Smooth muscle cell (in vitro differentiated cells): ENCODE data around the gene CORO2B. TPM values are rescaled to one million over a fixed set of nuclear protein-coding genes. Genes with fewer than 3 reads are reported as not detected.

ENCODE experiments used
- DNase-seq: peaks from one replicate; lab custom pipeline; 2025; ENCODE audit not compliant: unreplicated experiment; lab: John Stamatoyannopoulos, UW
- H2AFZ ChIP-seq: fragments of 200-600 bp; sonication (generic); 2 replicates; pipeline ENCODE4 v1.6.0; 2016; ENCODE audit warnings: antibody characterized with exemption, low read depth, mild to moderate bottlenecking
- H3F3A ChIP-seq: fragments of 200-600 bp; sonication (generic); 2 replicates; pipeline ENCODE4 v1.6.0; 2017; ENCODE audit warnings: antibody characterized with exemption, low read depth
- H3K27ac ChIP-seq: fragments of 200-600 bp; sonication (generic); 2 replicates; pipeline ENCODE4 v1.5.1; 2016; ENCODE audit warnings: low read depth, mild to moderate bottlenecking
- H3K27me3 ChIP-seq: fragments of 200-600 bp; sonication (generic); 2 replicates; pipeline ENCODE4 v1.6.1; 2016; ENCODE audit warnings: low read depth, mild to moderate bottlenecking
- H3K36me3 ChIP-seq: fragments of 200-600 bp; sonication (generic); 2 replicates; pipeline ENCODE4 v1.5.1; 2016; ENCODE audit warnings: low read depth
- H3K4me1 ChIP-seq: fragments of 200-600 bp; sonication (generic); 2 replicates; pipeline ENCODE4 v1.5.1; 2016; ENCODE audit warnings: low read depth
- H3K4me2 ChIP-seq: fragments of 200-600 bp; sonication (generic); 2 replicates; pipeline ENCODE4 v1.6.0; 2016; ENCODE audit warnings: mild to moderate bottlenecking
- H3K4me3 ChIP-seq: fragments of 200-600 bp; sonication (generic); 2 replicates; pipeline ENCODE4 v1.5.1; 2016; ENCODE audit warnings: mild to moderate bottlenecking
- H3K79me2 ChIP-seq: fragments of 200-600 bp; sonication (generic); 2 replicates; pipeline ENCODE4 v1.6.0; 2016; ENCODE audit warnings: low read depth, mild to moderate bottlenecking
- H3K9ac ChIP-seq: fragments of 200-600 bp; sonication (generic); 2 replicates; pipeline ENCODE4 v1.6.0; 2016; ENCODE audit warnings: low read depth
- H3K9me3 ChIP-seq: fragments of 200-600 bp; sonication (generic); replicated peaks from 2 replicates; pipeline ENCODE4 v1.5.1; 2016; ENCODE audit warnings: low read depth
- H4K20me1 ChIP-seq: fragments of 200-600 bp; sonication (generic); 2 replicates; pipeline ENCODE4 v1.6.0; 2016; ENCODE audit warnings: low read depth
- WGBS: methylation state at CpG from one replicate; pipeline ENCODE4 v1.1.7; 2016; ENCODE audit warnings: low lambda C conversion rate; 5-methylcytosine and 5-hydroxymethylcytosine counted together
- polyA plus RNA-seq: library from polyadenylated mRNA; unstranded; fragments of >200 nt; fragmentation: Nextera tagmentation; extraction: Ambion mirVana; gene quantifications from 2 replicates; pipeline ENCODE4 v1.2.1, GENCODE V29; 2016
- total RNA-seq: library from RNA; depleted of rRNA; stranded (reverse); fragments of >200 nt; gene quantifications from 2 replicates; pipeline ENCODE4 v1.2.3, GENCODE V29; 2014
- TF ChIP-seq, protein P1 (sequence below): fragments of 200-600 bp; sonication (generic); IDR thresholded peaks from 2 replicates; pipeline ENCODE4 v1.5.1; 2017; ENCODE audit warnings: borderline replicate concordance, mild to moderate bottlenecking, antibody characterized with exemption; ENCODE audit not compliant: insufficient read depth, poor library complexity, severe bottlenecking

The CORO2B gene
- total and polyA plus RNA-seq, 2 experiments from 2014 or later = 0.47 to 0.49 TPM

DNA sequence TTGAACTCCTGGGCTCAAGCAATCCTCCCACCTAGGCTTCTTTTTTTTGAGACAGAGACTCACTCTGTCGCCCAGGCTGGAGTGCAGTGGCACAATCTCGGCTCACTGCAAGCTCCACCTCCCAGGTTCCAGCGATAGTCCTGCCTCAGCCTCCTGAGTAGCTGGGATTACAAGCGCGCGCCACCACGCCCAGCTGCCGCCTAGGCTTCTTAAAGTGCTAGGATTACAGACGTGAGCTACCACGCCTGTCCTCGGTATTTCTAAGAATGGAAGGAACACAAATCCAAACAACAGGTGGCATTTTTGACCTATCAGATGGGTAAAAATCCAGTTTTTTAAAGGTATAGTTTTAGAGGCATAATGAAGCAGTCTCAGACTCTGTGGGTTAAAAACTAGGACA is 128.1 kb downstream of the CORO2B start:
- Histone ChIP-seq H3K4me1 (peaks cover 5% of the 10 kb centered on the region), H3K79me2 (no peaks in the 10 kb centered on the region), H3K4me3 (no peak overlapping the region), H2AFZ (no peak overlapping the region), H3K9ac (no peak overlapping the region), H3K4me2 (no peak overlapping the region), H3K27me3 (no peaks in the 10 kb centered on the region), H4K20me1 (no peaks in the 10 kb centered on the region), H3K9me3 (no peaks in the 10 kb centered on the region), H3F3A (no peaks in the 10 kb centered on the region), H3K36me3 (no peaks in the 10 kb centered on the region), H3K27ac (no peak overlapping the region)
- WGBS = 92% methylated on average over 11 of the region's 11 CpGs
- TF ChIP-seq, protein P1, sequence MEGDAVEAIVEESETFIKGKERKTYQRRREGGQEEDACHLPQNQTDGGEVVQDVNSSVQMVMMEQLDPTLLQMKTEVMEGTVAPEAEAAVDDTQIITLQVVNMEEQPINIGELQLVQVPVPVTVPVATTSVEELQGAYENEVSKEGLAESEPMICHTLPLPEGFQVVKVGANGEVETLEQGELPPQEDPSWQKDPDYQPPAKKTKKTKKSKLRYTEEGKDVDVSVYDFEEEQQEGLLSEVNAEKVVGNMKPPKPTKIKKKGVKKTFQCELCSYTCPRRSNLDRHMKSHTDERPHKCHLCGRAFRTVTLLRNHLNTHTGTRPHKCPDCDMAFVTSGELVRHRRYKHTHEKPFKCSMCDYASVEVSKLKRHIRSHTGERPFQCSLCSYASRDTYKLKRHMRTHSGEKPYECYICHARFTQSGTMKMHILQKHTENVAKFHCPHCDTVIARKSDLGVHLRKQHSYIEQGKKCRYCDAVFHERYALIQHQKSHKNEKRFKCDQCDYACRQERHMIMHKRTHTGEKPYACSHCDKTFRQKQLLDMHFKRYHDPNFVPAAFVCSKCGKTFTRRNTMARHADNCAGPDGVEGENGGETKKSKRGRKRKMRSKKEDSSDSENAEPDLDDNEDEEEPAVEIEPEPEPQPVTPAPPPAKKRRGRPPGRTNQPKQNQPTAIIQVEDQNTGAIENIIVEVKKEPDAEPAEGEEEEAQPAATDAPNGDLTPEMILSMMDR = no peak
- no peak for DNase-seq

DNA sequence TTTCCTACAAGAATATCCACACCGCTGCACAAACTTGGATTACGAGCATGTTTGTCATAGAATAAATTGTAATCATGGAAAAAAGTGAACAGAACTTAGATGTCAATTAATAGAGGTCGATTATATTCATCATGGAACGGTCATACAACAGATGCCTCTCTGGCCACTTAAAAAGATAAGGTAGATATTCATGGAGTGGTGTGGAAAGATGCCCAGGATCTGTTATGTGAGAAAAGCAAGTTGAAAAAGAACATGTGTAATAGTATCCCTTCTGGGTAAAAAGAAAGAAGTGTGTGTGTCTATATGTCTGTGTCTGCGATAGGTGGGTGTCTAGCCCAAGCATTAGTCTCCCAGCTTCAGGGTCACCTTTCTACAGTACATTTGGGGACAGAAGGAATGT is 128.6 kb downstream of the CORO2B start:
- H3K4me3 ChIP-seq = no peak overlapping the region
- H4K20me1 ChIP-seq = no peaks in the 10 kb centered on the region
- no peaks in the 10 kb centered on the region for H3F3A ChIP-seq
- no peaks in the 10 kb centered on the region for H3K27me3 ChIP-seq
- no peak overlapping the region for H2AFZ ChIP-seq
- TF ChIP-seq, protein P1 = no peak
- H3K9ac ChIP-seq = no peak overlapping the region
- no peak for DNase-seq
- H3K36me3 ChIP-seq = no peaks in the 10 kb centered on the region
- H3K4me1 ChIP-seq = peaks cover 5% of the 10 kb centered on the region
- 70% methylated on average over 5 of the region's 5 CpGs for WGBS
- no peaks in the 10 kb centered on the region for H3K79me2 ChIP-seq
- no peaks in the 10 kb centered on the region for H3K9me3 ChIP-seq
- H3K27ac ChIP-seq = no peak overlapping the region
- H3K4me2 ChIP-seq = no peak overlapping the region

DNA sequence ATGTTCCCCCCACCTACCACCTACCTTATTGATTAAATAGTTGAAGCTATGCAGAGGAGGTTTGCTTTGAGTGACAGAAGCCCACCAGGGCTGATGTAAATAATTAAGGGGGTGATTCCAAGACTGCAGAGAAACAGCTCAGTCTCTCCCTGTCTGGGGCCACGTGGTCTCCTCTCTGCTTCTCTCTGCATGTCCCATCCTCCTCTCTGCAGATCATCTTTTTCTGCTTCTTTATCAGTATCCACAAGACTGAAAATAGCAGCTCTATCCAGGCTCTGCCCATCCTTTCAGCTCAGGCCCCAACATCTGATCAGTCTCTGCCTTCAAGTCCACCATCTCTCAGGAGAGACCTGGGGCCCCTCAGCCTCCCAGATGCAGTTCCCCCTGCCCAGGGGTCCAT is 131.1 kb downstream of the CORO2B start:
- 70% methylated on average over 1 of the region's 1 CpG for WGBS

DNA sequence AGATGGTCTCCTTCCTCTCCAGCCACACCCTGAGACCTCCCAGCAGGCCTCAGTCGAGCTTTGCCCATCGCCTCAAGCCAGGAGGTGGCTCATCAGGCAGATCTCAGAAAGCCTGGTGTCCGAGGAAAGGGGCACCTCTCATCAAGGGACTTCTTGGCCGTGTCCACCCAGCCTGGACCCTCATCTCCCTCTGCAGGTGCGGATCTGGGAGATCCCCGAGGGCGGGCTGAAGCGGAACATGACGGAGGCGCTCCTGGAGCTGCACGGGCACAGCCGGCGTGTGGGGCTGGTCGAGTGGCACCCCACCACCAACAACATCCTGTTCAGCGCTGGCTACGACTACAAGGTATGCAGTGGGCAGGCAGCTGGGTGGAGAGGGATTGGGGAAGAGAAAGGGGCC is 131.7 kb downstream of the CORO2B start:
- Histone ChIP-seq H3K4me2 (no peak overlapping the region), H3F3A (no peaks in the 10 kb centered on the region), H3K36me3 (no peaks in the 10 kb centered on the region), H2AFZ (no peak overlapping the region), H3K27ac (no peak overlapping the region), H3K9ac (no peak overlapping the region), H3K9me3 (no peaks in the 10 kb centered on the region), H3K27me3 (no peaks in the 10 kb centered on the region), H4K20me1 (no peaks in the 10 kb centered on the region), H3K4me1 (no peaks in the 10 kb centered on the region), H3K4me3 (no peak overlapping the region), H3K79me2 (no peaks in the 10 kb centered on the region)
- 93% methylated on average over 16 of the region's 16 CpGs for WGBS
- TF ChIP-seq, protein P1 = no peak
- no peak for DNase-seq

More for the DNA sequence above, 131.1 kb downstream of the CORO2B start:
- no peak for DNase-seq
- TF ChIP-seq, protein P1 = no peak
- Histone ChIP-seq H2AFZ (no peak overlapping the region), H3K79me2 (no peaks in the 10 kb centered on the region), H3K27ac (no peak overlapping the region), H3K27me3 (no peaks in the 10 kb centered on the region), H3K4me1 (no peaks in the 10 kb centered on the region), H3F3A (no peaks in the 10 kb centered on the region), H3K4me2 (no peak overlapping the region), H3K9me3 (no peaks in the 10 kb centered on the region), H4K20me1 (no peaks in the 10 kb centered on the region), H3K4me3 (no peak overlapping the region), H3K9ac (no peak overlapping the region), H3K36me3 (no peaks in the 10 kb centered on the region)
